ENCODE data around the gene ATRX.
"Not testable (repeated sequence)": the region's sequence is repeated elsewhere in the genome, so short reads cannot be mapped to it uniquely, and the experiment has no call there.

DNA sequence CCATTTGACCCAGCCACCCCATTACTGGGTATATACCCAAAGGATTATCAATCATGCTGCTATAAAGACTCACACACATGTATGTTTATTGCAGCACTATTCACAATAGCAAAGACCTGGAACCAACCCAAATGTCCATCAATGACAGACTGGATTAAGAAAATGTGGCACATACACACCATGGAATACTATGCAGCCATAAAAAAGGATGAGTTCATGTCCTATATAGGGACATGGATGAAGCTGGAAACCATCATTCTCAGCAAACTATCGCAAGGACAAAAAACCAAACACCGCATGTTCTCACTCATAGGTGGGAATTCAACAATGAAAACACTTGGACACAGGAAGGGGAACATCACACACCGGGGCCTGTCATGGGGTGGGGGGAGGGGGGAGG is 59.9 kb downstream of the ATRX start:
- TF ChIP-seq, protein P1, sequence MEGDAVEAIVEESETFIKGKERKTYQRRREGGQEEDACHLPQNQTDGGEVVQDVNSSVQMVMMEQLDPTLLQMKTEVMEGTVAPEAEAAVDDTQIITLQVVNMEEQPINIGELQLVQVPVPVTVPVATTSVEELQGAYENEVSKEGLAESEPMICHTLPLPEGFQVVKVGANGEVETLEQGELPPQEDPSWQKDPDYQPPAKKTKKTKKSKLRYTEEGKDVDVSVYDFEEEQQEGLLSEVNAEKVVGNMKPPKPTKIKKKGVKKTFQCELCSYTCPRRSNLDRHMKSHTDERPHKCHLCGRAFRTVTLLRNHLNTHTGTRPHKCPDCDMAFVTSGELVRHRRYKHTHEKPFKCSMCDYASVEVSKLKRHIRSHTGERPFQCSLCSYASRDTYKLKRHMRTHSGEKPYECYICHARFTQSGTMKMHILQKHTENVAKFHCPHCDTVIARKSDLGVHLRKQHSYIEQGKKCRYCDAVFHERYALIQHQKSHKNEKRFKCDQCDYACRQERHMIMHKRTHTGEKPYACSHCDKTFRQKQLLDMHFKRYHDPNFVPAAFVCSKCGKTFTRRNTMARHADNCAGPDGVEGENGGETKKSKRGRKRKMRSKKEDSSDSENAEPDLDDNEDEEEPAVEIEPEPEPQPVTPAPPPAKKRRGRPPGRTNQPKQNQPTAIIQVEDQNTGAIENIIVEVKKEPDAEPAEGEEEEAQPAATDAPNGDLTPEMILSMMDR (conservative IDR thresholded peaks at IDR 0.05; ENCODE audit: low read length): not testable (repeated sequence)
- not testable (repeated sequence) for TF ChIP-seq EZH2phosphoT487 (IDR thresholded peaks at IDR 0.05; ENCODE audit: borderline replicate concordance)

All from Loucy (cell line).